ENCODE measurements around the gene CDC34.

CDC34 gene

DNA sequence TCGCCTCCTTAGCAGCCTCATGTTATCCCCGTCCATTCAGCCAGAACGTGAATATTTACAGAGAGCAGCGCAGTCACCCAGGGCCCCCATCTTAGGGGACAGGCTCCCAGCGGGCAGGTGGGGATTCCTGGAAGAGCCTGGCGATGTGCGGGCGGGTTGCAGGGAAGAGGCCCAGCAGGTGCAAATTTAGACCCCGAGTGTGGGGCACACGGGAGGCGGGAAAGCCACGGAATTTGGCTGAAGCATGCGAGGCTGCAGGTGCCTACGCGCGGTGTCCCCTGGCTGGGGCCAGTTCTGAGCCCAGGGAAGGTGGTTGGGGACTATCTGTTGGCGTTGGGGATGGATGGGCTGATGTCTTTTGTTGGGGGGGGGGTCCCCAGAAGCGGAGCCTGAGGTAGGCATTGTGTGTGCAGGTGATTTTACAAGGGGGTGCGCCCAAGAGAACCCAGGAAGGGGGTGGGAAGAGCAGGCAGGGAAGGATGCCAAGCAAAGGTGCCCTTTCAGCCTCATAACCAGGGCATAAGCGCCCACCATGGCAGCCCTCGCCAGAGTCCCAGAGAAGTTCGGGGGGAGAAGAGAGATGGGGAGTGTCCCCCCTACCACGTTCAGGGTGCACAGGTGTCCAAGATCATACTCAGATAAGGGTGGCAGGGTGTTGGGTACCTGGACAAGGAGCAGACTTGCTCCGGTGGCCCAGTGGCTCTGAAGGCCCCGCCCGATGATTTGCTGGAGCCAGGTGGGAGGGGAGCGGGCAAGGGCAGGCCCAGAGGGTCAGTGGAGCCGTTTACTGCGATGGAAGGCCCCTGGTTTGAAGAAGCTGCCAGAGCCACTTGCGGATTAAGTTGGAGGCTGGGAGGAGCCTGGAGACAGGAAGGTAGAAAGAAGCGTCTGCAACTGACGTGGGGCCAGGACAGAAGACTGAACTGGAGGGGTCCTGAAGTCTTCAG lies 23.1 kb upstream of the CDC34 start:
- Histone ChIP-seq H3K4me3 (ENCODE audit: low read depth in 1 of 2, low read length in 2 of 2) (peak overlapping the region; percentile 74 to 79; a peak in 3 of 4 replicates), H3K9ac (ENCODE audit: low read depth, low read length) (peak overlapping the region; percentile 89), H3K9me3 (ENCODE audit: insufficient read depth, low read length, severe bottlenecking) (no peaks in the 10 kb centered on the region), H3K4me1 (ENCODE audit: insufficient read depth, low read length) (peaks cover 63% of the 10 kb centered on the region), H3K27me3 (ENCODE audit: insufficient read depth, low read length, poor library complexity) (no peaks in the 10 kb centered on the region), H4K20me1 (ENCODE audit: insufficient read depth, low read length) (peaks cover 15% of the 10 kb centered on the region; the same call in 1 of the 2 replicates), H3K79me2 (ENCODE audit: insufficient read depth, low read length) (peaks cover 20% of the 10 kb centered on the region), H3K36me3 (ENCODE audit: insufficient read depth, low read length) (peaks cover 8% of the 10 kb centered on the region), H3K4me2 (ENCODE audit: insufficient read depth, low read length) (peak overlapping the region; percentile 84), H2AFZ (ENCODE audit: low read depth, low read length) (peak overlapping the region; percentile 92; the same call in 1 of the 2 replicates), H3K27ac (ENCODE audit: low read length) (peak overlapping the region; percentile 97)
- TF ChIP-seq, protein P1, sequence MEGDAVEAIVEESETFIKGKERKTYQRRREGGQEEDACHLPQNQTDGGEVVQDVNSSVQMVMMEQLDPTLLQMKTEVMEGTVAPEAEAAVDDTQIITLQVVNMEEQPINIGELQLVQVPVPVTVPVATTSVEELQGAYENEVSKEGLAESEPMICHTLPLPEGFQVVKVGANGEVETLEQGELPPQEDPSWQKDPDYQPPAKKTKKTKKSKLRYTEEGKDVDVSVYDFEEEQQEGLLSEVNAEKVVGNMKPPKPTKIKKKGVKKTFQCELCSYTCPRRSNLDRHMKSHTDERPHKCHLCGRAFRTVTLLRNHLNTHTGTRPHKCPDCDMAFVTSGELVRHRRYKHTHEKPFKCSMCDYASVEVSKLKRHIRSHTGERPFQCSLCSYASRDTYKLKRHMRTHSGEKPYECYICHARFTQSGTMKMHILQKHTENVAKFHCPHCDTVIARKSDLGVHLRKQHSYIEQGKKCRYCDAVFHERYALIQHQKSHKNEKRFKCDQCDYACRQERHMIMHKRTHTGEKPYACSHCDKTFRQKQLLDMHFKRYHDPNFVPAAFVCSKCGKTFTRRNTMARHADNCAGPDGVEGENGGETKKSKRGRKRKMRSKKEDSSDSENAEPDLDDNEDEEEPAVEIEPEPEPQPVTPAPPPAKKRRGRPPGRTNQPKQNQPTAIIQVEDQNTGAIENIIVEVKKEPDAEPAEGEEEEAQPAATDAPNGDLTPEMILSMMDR (IDR thresholded peaks at IDR 0.05; ENCODE audit: borderline replicate concordance, extremely low read depth, low read length, poor library complexity, severe bottlenecking), result no peak
- no peak for TF ChIP-seq EZH2 (IDR thresholded peaks at IDR 0.05; ENCODE audit: borderline replicate concordance, low read depth, low read length, severe bottlenecking)
- DNase-seq (no peak), ATAC-seq (ENCODE audit: insufficient read depth, low read depth) (no peak)

DNA sequence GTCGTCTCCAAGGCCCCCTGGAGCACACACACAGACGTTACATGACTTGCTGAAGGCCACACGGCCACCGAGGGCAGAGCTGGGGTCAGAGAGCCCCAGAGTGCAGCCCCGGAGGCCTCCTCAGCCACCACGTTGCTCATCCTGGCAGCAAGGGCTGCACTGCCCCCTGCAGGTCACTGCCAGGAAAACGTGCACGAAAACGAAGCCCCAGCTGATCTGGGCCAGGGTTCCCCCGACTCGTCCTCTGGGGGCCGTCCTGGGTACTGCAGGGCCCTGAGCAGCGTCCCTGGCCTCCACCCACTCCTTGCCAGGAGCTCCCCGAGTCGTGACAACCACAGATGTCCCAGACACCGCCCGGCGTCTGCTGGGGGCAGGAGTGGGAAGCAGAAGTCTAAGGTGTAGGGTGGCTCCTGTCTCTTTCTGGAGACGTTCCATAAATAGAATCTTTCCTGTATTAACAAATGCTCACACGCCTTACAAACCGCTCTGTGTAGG lies 20.9 kb upstream of the CDC34 start:
- ATAC-seq (ENCODE audit: insufficient read depth, low read depth) (peak; percentile 43), DNase-seq (peak; percentile 94)
- H3K4me2 ChIP-seq (ENCODE audit: insufficient read depth, low read length), result peak overlapping the region; percentile 85
- peaks cover 59% of the 10 kb centered on the region for H3K4me1 ChIP-seq (ENCODE audit: insufficient read depth, low read length)
- no peaks in the 10 kb centered on the region for H3K27me3 ChIP-seq (ENCODE audit: insufficient read depth, low read length, poor library complexity)
- H4K20me1 ChIP-seq (ENCODE audit: insufficient read depth, low read length), result peaks cover 30% of the 10 kb centered on the region
- H3K9ac ChIP-seq (ENCODE audit: low read depth, low read length), result peak overlapping the region; percentile 51
- peak overlapping the region in 1 of 2 experiments; percentile 46; a peak in 2 of 4 replicates for H3K4me3 ChIP-seq (ENCODE audit: low read depth in 1 of 2, low read length in 2 of 2)
- no peaks in the 10 kb centered on the region for H3K9me3 ChIP-seq (ENCODE audit: insufficient read depth, low read length, severe bottlenecking)
- TF ChIP-seq, protein P1 (IDR thresholded peaks at IDR 0.05; ENCODE audit: borderline replicate concordance, extremely low read depth, low read length, poor library complexity, severe bottlenecking), result peak; percentile 100
- TF ChIP-seq EZH2 (IDR thresholded peaks at IDR 0.05; ENCODE audit: borderline replicate concordance, low read depth, low read length, severe bottlenecking), result no peak
- peak overlapping the region; percentile 61 for H2AFZ ChIP-seq (ENCODE audit: low read depth, low read length)
- H3K27ac ChIP-seq (ENCODE audit: low read length), result peak overlapping the region; percentile 72
- peaks cover 18% of the 10 kb centered on the region for H3K36me3 ChIP-seq (ENCODE audit: insufficient read depth, low read length)
- H3K79me2 ChIP-seq (ENCODE audit: insufficient read depth, low read length), result peaks cover 20% of the 10 kb centered on the region

DNA sequence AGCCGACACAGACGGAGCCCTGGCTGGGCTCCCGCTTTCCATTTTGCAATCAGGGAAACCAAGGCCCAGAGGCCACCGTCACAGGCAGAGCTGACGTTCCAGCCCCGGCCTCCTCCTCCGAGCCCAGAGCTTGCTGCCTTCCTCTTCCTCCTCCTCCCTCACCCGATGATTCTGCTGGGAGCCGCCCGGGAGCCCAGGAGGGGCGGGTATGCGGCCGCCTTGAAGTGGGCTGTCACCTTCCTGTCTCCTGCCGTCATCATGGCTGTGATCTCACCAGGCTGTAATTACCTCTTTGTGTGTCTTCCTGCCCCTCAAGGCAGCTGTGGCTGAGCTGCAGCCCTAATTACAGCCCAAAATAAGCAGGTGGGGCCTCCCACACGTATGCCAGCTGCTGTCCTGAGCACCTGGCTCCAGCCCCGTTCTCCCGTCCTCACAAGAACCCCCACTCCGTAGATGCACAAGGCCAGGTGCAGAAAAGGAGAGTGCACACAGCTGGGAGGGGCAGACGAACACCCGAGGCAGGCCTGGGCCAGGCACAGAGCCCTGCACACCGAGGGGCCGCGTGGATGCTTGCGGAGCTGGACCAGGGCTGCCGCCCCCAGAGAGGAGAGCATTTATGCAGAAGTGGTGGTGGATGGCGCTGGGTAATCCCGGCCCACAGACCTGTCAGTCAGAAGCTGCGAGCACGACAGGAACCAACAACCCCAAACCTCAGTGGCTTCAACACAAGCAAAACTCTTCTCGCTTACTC lies 20.3 kb upstream of the CDC34 start:
- peaks cover 53% of the 10 kb centered on the region for H3K4me1 ChIP-seq (ENCODE audit: insufficient read depth, low read length)

More for the DNA sequence above, 20.3 kb upstream of the CDC34 start:
- Histone ChIP-seq H3K27me3 (ENCODE audit: insufficient read depth, low read length, poor library complexity) (no peaks in the 10 kb centered on the region), H3K4me3 (ENCODE audit: low read depth in 1 of 2, low read length in 2 of 2) (peak overlapping the region in 1 of 2 experiments; percentile 46; a peak in 2 of 4 replicates), H3K9ac (ENCODE audit: low read depth, low read length) (peak overlapping the region; percentile 51), H3K4me2 (ENCODE audit: insufficient read depth, low read length) (peak overlapping the region; percentile 85), H4K20me1 (ENCODE audit: insufficient read depth, low read length) (peaks cover 30% of the 10 kb centered on the region), H3K36me3 (ENCODE audit: insufficient read depth, low read length) (peaks cover 18% of the 10 kb centered on the region), H3K9me3 (ENCODE audit: insufficient read depth, low read length, severe bottlenecking) (no peaks in the 10 kb centered on the region), H3K27ac (ENCODE audit: low read length) (peak overlapping the region; percentile 81), H2AFZ (ENCODE audit: low read depth, low read length) (peak overlapping the region; percentile 61), H3K79me2 (ENCODE audit: insufficient read depth, low read length) (peaks cover 20% of the 10 kb centered on the region)
- ATAC-seq (ENCODE audit: insufficient read depth, low read depth) (peak; percentile 62), DNase-seq (peak; percentile 96)
- no peak for TF ChIP-seq EZH2 (IDR thresholded peaks at IDR 0.05; ENCODE audit: borderline replicate concordance, low read depth, low read length, severe bottlenecking)
- TF ChIP-seq, protein P1 (IDR thresholded peaks at IDR 0.05; ENCODE audit: borderline replicate concordance, extremely low read depth, low read length, poor library complexity, severe bottlenecking), result no peak

All from DND-41 (cell line).